Measurements from ENCODE around the gene CYTH1. TPM values are rescaled to one million over a fixed set of nuclear protein-coding genes. Genes with fewer than 3 reads are reported as not detected.

Gene CYTH1
- total RNA-seq, 1 experiment from 2014 or later, result 34.3 TPM

GRCh38 chr17:78697122-78697521 lies 85.0 kb downstream of the CYTH1 start:
- TF ChIP-seq YY1 (IDR thresholded peaks at IDR 0.05; ENCODE audit: extremely low read depth, insufficient replicate concordance, low read depth, low read length), result no peak
- no peak for TF ChIP-seq ELF1 (IDR thresholded peaks at IDR 0.05; ENCODE audit: borderline replicate concordance, low read depth)
- no peak for TF ChIP-seq ATF3 (IDR thresholded peaks at IDR 0.05)
- TF ChIP-seq SIN3A (IDR thresholded peaks at IDR 0.05; ENCODE audit: low read depth), result no peak
- TF ChIP-seq FOSL1 (IDR thresholded peaks at IDR 0.05; ENCODE audit: low read depth), result no peak
- no peak for TF ChIP-seq CEBPB (IDR thresholded peaks at IDR 0.05; ENCODE audit: low read depth)
- TF ChIP-seq ZFX (IDR thresholded peaks at IDR 0.05), result no peak
- TF ChIP-seq SP1 (IDR thresholded peaks at IDR 0.05; ENCODE audit: low read depth), result no peak
- no peak for TF ChIP-seq SRF (IDR thresholded peaks at IDR 0.05; ENCODE audit: low read depth)
- TF ChIP-seq EGR1 (IDR thresholded peaks at IDR 0.05; ENCODE audit: low read depth), result no peak
- no peak for TF ChIP-seq EZH2 (IDR thresholded peaks at IDR 0.05)
- TF ChIP-seq POLR2A (IDR thresholded peaks at IDR 0.05; ENCODE audit: borderline replicate concordance, extremely low read depth, insufficient read depth, insufficient read length), result no peak
- TF ChIP-seq ZBTB33 (IDR thresholded peaks at IDR 0.05; ENCODE audit: extremely low read depth, insufficient replicate concordance, low read length), result no peak
- TF ChIP-seq EZH2phosphoT487 (IDR thresholded peaks at IDR 0.05; ENCODE audit: borderline replicate concordance), result no peak
- no peak for TF ChIP-seq MAX (IDR thresholded peaks at IDR 0.05)
- TF ChIP-seq CBX3 (IDR thresholded peaks at IDR 0.05; ENCODE audit: low read depth), result no peak
- TF ChIP-seq TCF7L2 (IDR thresholded peaks at IDR 0.05; ENCODE audit: borderline replicate concordance, extremely low read depth, insufficient read depth, insufficient read length), result no peak
- no peak for TF ChIP-seq RAD21 (IDR thresholded peaks at IDR 0.05; ENCODE audit: low read depth)
- TF ChIP-seq CTCF (IDR thresholded peaks at IDR 0.05 in 2 of 3, conservative IDR thresholded peaks at IDR 0.05 in 1 of 3; ENCODE audit: borderline replicate concordance in 1 of 3, insufficient read depth in 1 of 3, low read depth in 2 of 3, low read length in 2 of 3), result no peak
- TF ChIP-seq POLR2AphosphoS5 (IDR thresholded peaks at IDR 0.05; ENCODE audit: low read depth, low read length), result no peak
- H2AFZ ChIP-seq (ENCODE audit: low read depth, low read length, poor library complexity, severe bottlenecking), result no peak overlapping the region
- DNase-seq (ENCODE audit: low read depth, low spot score) (no peak), ATAC-seq (no peak)
- peaks cover 4 to 29% of the 10 kb centered on the region in 2 experiments for H3K36me3 ChIP-seq (ENCODE audit: control insufficient read depth in 1 of 2, insufficient read depth in 2 of 2, low read length in 2 of 2)
- H3K9me3 ChIP-seq (ENCODE audit: control insufficient read depth in 1 of 2, insufficient read depth in 1 of 2, low read depth in 1 of 2, low read length in 2 of 2), result no peaks in the 10 kb centered on the region
- no peaks in the 10 kb centered on the region for H4K20me1 ChIP-seq (ENCODE audit: insufficient read depth)
- H3K4me3 ChIP-seq (replicated peaks in 1 of 2; ENCODE audit: low read depth in 1 of 2, low read length in 2 of 2), result no peak overlapping the region
- no peak overlapping the region for H3K4me2 ChIP-seq (ENCODE audit: low read length)
- no peaks in the 10 kb centered on the region for H3K79me2 ChIP-seq (ENCODE audit: insufficient read depth, low read length)
- no peaks in the 10 kb centered on the region for H3K27me3 ChIP-seq (ENCODE audit: insufficient read depth, low read length)
- H3K9ac ChIP-seq (ENCODE audit: low read length), result no peak overlapping the region
- no peaks in the 10 kb centered on the region for H3K9me2 ChIP-seq (ENCODE audit: insufficient read depth)
- no peaks in the 10 kb centered on the region for H3K4me1 ChIP-seq (ENCODE audit: control insufficient read depth in 1 of 2, insufficient read depth in 2 of 2, low read length in 2 of 2)
- BruUV-seq (replicated peaks), result TSS peak; percentile 9
- no peak overlapping the region for H3K27ac ChIP-seq (ENCODE audit: low read depth, low read length)
- ChIA-PET RAD21 (ENCODE audit: low non-redundant PET in 1 of 2, low total read pairs in 2 of 2, uncharacterized antibody in 2 of 2, unreplicated experiment in 2 of 2) (interaction anchor here in 1 of 2 experiments (0.7 kb wide), 1 partner anchor 12 kb away, joined by 3 read pairs; no protein-coding TSS in a partner anchor), CTCF (interaction anchor here (1.5 kb wide), 1 partner anchor 11 kb away, joined by 4 read pairs; no protein-coding TSS in a partner anchor), POLR2A (no interaction called here)
- intact Hi-C loops (cut with micrococcal nuclease), result no loop called here

Data from HCT116 (cell line).